ENCODE data around the gene IQCC. TPM values are rescaled to one million over a fixed set of nuclear protein-coding genes. Genes with fewer than 3 reads are reported as not detected.

IQCC gene
- total RNA-seq, 1 donor from 2014 or later: 5.7 TPM

DNA sequence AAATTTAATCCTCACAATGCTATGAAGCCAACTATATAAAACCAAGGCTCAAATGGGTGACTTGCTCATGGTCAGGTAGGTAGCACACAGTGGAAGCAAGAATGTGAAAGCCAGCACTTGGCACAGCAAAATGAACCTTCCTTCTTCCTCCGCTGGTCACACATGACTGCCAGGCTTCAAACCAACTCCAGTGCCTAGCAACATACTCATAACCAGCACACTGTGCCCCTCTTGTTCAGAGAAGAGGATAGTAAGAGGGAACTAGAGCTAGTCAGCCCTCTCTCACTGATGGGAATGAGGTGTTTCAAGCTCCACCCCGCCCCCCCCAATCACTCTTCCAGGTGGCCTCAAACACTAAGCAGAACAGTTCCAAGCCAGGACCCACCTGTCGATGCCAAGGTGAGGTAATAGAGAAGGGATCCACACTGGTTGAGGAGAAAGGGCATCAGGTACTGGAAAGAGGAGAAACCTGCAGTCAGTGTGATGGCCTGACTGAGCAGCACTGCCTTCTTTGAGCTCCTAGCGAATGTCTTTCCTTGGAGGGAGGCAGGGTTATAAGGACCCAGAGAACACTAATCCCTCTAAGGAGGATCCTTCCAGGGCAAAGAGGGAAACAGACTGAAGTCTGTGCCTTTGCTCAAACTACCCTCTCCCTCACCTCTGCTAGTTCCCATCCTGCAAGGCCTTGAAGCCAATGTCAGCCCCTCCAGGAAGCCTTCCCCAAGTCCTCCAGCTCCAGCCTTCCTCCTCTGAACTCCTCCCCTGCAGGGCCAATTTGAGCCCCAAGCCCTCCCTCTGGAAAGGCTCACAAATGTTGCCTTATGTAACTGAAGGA lies 15.5 kb downstream of the IQCC start:
- no peaks in the 10 kb centered on the region for H3K9me3 Mint-ChIP-seq
- no peaks in the 10 kb centered on the region for H3K27me3 Mint-ChIP-seq (ENCODE audit: insufficient read depth)
- intact Hi-C loops (cut with micrococcal nuclease): loop anchor here (10.0 kb wide), 1 partner anchor 54 kb away; no protein-coding TSS in a partner anchor
- no peak for DNase-seq (ENCODE audit: low spot score)
- peaks cover 21% of the 10 kb centered on the region for H3K36me3 Mint-ChIP-seq (ENCODE audit: low read depth)
- peak overlapping the region; percentile 98 for H3K4me3 Mint-ChIP-seq
- H3K27ac Mint-ChIP-seq: peak overlapping the region; percentile 95
- H3K4me1 Mint-ChIP-seq (ENCODE audit: low read depth): peaks cover 32% of the 10 kb centered on the region

DNA sequence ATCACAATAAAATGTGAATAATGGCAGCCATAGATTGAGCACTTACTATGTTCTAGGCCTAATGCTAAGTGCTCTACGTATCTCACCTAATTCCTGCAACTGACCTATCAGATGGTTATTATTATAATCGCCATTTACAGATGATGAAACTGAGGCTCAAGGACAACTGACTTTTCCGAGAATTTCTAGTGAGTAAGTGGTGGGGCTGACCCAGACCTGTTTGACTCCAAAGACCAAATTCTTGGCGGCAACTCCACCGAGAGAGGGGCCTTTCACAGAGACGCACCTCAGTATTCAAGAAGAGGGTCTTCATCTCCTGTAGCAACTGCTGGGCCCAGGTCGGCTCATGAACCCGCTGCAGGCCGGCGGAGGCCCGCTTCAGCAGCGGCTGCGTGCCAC lies 16.1 kb downstream of the IQCC start:
- Mint-ChIP-seq H3K36me3 (ENCODE audit: low read depth) (peaks cover 25% of the 10 kb centered on the region), H3K9me3 (no peaks in the 10 kb centered on the region), H3K4me3 (peak overlapping the region; percentile 98), H3K27me3 (ENCODE audit: insufficient read depth) (no peaks in the 10 kb centered on the region), H3K4me1 (ENCODE audit: low read depth) (peaks cover 27% of the 10 kb centered on the region), H3K27ac (peak overlapping the region; percentile 95)
- no peak for DNase-seq (ENCODE audit: low spot score)
- intact Hi-C loops (cut with micrococcal nuclease): loop anchor here (10.0 kb wide), 1 partner anchor 53 kb away; no protein-coding TSS in a partner anchor

DNA sequence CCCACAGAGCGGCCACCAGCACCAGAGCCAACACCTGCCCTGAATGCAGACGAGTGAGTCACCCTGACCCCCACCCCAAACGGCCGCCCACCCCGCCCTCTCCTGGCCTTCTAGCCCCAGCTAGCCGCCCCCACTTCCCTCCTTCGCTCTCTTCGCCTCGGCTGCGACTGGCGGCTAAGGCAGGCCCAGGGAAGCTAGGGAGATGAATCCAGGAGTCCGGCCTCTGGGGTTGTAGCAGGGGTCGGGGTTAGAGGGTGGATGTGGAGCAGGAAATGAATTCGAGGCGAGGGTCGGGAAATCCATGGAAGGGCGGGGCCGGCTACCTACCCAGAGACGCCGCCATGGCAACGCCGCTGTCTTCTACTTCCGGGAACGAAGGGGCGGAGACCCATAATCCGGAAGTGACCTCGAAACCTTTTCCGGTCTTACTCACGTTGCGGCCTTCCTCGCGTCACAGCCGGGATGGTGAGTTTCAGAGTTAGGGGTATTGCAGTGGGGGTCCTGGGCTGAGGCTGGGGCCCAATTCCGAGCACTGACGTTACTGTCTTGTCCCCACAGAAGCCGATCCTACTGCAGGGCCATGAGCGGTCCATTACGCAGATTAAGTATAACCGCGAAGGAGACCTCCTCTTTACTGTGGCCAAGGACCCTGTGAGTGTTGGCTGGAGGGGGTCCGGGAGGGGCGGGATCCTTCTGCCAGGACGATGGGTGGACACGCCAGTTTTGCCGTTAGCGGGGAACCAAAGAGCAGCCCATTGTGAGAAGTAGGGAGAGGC lies 16.7 kb downstream of the IQCC start, which contains the start of the genes EIF3I and TMEM234:
Gene EIF3I, plus strand, starts transcription at position 428 of the 776 bp plus-strand sequence. Its CDS starts 35 bp downstream, at position 463.
Gene TMEM234, minus strand, starts transcription at position 374 of the 776 bp plus-strand sequence. Its CDS starts 31 bp downstream, at position 343.
- Mint-ChIP-seq H3K9me3 (no peaks in the 10 kb centered on the region), H3K27ac (peak within 1 kb of the TSS; percentile 95), H3K27me3 (ENCODE audit: insufficient read depth) (no peaks in the 10 kb centered on the region), H3K4me3 (peak within 1 kb of the TSS; percentile 98), H3K4me1 (ENCODE audit: low read depth) (peaks cover 25% of the 10 kb centered on the region), H3K36me3 (ENCODE audit: low read depth) (peaks cover 25% of the 10 kb centered on the region)
- DNase-seq (ENCODE audit: low spot score): peak; percentile 89
- intact Hi-C loops (cut with micrococcal nuclease): loop anchor here (1.0 to 10.0 kb wide), 8 partner anchors 21 to 193 kb away; partner anchors contain the start of genes BSDC1, HDAC1 and TXLNA

DNA sequence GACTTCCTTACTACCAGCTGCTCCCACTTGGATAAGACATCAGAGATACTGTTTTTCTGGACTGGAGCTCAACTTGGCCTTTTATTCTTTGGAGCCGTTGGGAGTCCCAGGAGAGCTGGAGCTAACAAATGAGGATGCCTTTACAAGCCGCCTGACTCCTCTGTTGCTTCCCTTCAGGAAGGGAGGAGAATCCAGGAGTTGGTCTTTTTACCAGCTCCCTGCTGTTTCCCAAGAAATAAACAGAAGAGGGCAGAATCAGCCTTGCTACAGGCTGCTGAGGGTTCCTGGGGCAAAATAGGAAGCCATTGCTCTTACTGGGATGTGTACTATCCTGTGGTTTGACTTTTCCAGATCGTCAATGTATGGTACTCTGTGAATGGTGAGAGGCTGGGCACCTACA lies 18.2 kb downstream of the IQCC start:
- no peak for DNase-seq (ENCODE audit: low spot score)
- no peaks in the 10 kb centered on the region for H3K27me3 Mint-ChIP-seq (ENCODE audit: insufficient read depth)
- peaks cover 32% of the 10 kb centered on the region for H3K4me1 Mint-ChIP-seq (ENCODE audit: low read depth)
- H3K9me3 Mint-ChIP-seq: no peaks in the 10 kb centered on the region
- H3K36me3 Mint-ChIP-seq (ENCODE audit: low read depth): peaks cover 33% of the 10 kb centered on the region
- H3K4me3 Mint-ChIP-seq: peak overlapping the region; percentile 98
- H3K27ac Mint-ChIP-seq: peak overlapping the region; percentile 73
- intact Hi-C loops (cut with micrococcal nuclease): loop anchor here (2.0 to 10.0 kb wide), 2 partner anchors 51 to 191 kb away; no protein-coding TSS in a partner anchor

- Mint-ChIP-seq H3K9me3 (no peaks in the 10 kb centered on the region), H3K27ac (no peak overlapping the region), H3K4me3 (peak overlapping the region; percentile 98), H3K4me1 (ENCODE audit: low read depth) (peaks cover 32% of the 10 kb centered on the region), H3K36me3 (ENCODE audit: low read depth) (peaks cover 39% of the 10 kb centered on the region), H3K27me3 (ENCODE audit: insufficient read depth) (no peaks in the 10 kb centered on the region)
- no peak for DNase-seq (ENCODE audit: low spot score)
- intact Hi-C loops (cut with micrococcal nuclease): loop anchor here (10.0 kb wide), 1 partner anchor 51 kb away; no protein-coding TSS in a partner anchor
Measured at GRCh38 chr1:32224285-32224684, 18.8 kb downstream of the IQCC start.

GRCh38 chr1:32228771-32229170 lies 23.3 kb downstream of the IQCC start:
- H3K9me3 Mint-ChIP-seq: no peaks in the 10 kb centered on the region
- peaks cover 14% of the 10 kb centered on the region for H3K4me1 Mint-ChIP-seq (ENCODE audit: low read depth)

GRCh38 chr1:32231843-32232432 lies 26.5 kb downstream of the IQCC start:
- no peaks in the 10 kb centered on the region for H3K9me3 Mint-ChIP-seq
- DNase-seq (ENCODE audit: low spot score): no peak
- no peak overlapping the region for H3K4me3 Mint-ChIP-seq
- H3K36me3 Mint-ChIP-seq (ENCODE audit: low read depth): peaks cover 31% of the 10 kb centered on the region
- H3K4me1 Mint-ChIP-seq (ENCODE audit: low read depth): peaks cover 7% of the 10 kb centered on the region
- H3K27ac Mint-ChIP-seq: peak overlapping the region; percentile 23
- intact Hi-C loops (cut with micrococcal nuclease): no loop called here
- no peaks in the 10 kb centered on the region for H3K27me3 Mint-ChIP-seq (ENCODE audit: insufficient read depth)

More at GRCh38 chr1:32228771-32229170, 23.3 kb downstream of the IQCC start:
- Mint-ChIP-seq H3K4me3 (no peak overlapping the region), H3K27ac (no peak overlapping the region), H3K27me3 (ENCODE audit: insufficient read depth) (no peaks in the 10 kb centered on the region), H3K36me3 (ENCODE audit: low read depth) (peaks cover 39% of the 10 kb centered on the region)
- DNase-seq (ENCODE audit: low spot score): no peak
- intact Hi-C loops (cut with micrococcal nuclease): loop anchor here (10.0 kb wide), 1 partner anchor 46 kb away; no protein-coding TSS in a partner anchor

- H3K4me3 Mint-ChIP-seq: no peak overlapping the region
Measured at GRCh38 chr1:32232558-32233304, 27.3 kb downstream of the IQCC start.

DNA sequence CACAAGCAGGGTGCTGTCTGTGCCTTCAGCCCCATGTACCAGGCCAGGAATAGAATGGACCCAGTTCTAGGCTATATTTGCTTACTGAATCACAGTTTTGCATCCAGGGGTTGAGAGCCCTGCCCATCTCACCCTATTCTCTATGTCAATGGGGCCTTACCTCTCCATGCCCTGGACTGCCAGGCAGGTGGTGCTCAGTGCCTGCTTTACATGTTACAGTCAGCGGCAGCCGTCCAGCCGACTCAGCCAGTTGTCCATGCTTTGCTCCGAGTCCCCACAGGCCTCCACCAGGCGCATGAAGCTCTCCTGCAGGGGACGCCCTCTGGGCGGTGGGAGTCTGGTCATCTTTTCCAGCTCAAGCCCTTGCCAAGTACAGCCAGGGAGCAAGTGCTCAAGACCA lies 29.3 kb downstream of the IQCC start:
- Mint-ChIP-seq H3K4me1 (ENCODE audit: low read depth) (peaks cover 5% of the 10 kb centered on the region), H3K9me3 (no peaks in the 10 kb centered on the region), H3K4me3 (no peak overlapping the region), H3K27ac (no peak overlapping the region), H3K27me3 (ENCODE audit: insufficient read depth) (no peaks in the 10 kb centered on the region), H3K36me3 (ENCODE audit: low read depth) (peaks cover 14% of the 10 kb centered on the region)
- DNase-seq (ENCODE audit: low spot score): no peak
- intact Hi-C loops (cut with micrococcal nuclease): no loop called here

More at GRCh38 chr1:32232558-32233304, 27.3 kb downstream of the IQCC start:
- intact Hi-C loops (cut with micrococcal nuclease): no loop called here
- H3K27me3 Mint-ChIP-seq (ENCODE audit: insufficient read depth): no peaks in the 10 kb centered on the region
- no peaks in the 10 kb centered on the region for H3K9me3 Mint-ChIP-seq
- peaks cover 2% of the 10 kb centered on the region for H3K4me1 Mint-ChIP-seq (ENCODE audit: low read depth)
- no peak overlapping the region for H3K27ac Mint-ChIP-seq
- peaks cover 30% of the 10 kb centered on the region for H3K36me3 Mint-ChIP-seq (ENCODE audit: low read depth)
- no peak for DNase-seq (ENCODE audit: low spot score)

DNA sequence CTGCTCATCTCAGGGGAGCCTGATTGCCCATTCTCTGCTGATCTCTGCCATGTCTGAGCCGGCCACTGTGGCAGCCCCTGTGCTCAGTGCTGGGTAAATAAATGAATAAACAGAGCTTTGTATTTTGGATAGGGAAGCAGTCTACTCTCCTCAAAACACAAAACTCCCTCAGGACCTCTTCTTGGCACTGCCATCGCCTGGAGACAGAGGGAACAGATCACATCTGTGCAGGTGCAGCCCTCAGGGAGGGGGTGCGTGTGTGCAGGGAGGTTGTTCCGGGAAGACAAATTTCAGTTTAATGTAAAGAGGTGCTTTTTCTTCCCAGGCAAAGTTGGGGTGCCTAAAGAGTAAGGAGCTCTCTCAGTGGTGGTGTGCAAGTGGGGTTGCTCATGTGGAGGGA lies 33.9 kb downstream of the IQCC start:
- H3K9me3 Mint-ChIP-seq: no peaks in the 10 kb centered on the region

GRCh38 chr1:32239790-32240139 lies 34.3 kb downstream of the IQCC start:
- Mint-ChIP-seq H3K4me1 (ENCODE audit: low read depth) (peaks cover 17% of the 10 kb centered on the region), H3K36me3 (ENCODE audit: low read depth) (peaks cover 5% of the 10 kb centered on the region), H3K9me3 (no peaks in the 10 kb centered on the region), H3K4me3 (peak overlapping the region; percentile 82), H3K27ac (no peak overlapping the region), H3K27me3 (ENCODE audit: insufficient read depth) (no peaks in the 10 kb centered on the region)
- DNase-seq (ENCODE audit: low spot score): no peak
- intact Hi-C loops (cut with micrococcal nuclease): loop anchor here (1.0 to 2.0 kb wide), 2 partner anchors 9 to 51 kb away; no protein-coding TSS in a partner anchor

More for the DNA sequence above, 33.9 kb downstream of the IQCC start:
- Mint-ChIP-seq H3K4me1 (ENCODE audit: low read depth) (peaks cover 17% of the 10 kb centered on the region), H3K27me3 (ENCODE audit: insufficient read depth) (no peaks in the 10 kb centered on the region), H3K4me3 (peak overlapping the region; percentile 82), H3K27ac (no peak overlapping the region), H3K36me3 (ENCODE audit: low read depth) (peaks cover 5% of the 10 kb centered on the region)
- intact Hi-C loops (cut with micrococcal nuclease): no loop called here
- DNase-seq (ENCODE audit: low spot score): no peak

Data from activated T-helper 1 cell treated with anti-CD3 and anti-CD28 coated beads, Interleukin-12 subunit alpha, Interleukin-12 subunit beta, Interleukin-2, Interleukin-4 antibody, amounts not matched to agents 30 ng/mL and 10 ng/mL and 1 ng/mL, durations not matched to agents 14 hours and 24 hours and 36 hours (primary cell).